Bronchial epithelial cell (primary cell): Measurements from ENCODE around the gene PTPN7. TPM values are rescaled to one million over a fixed set of nuclear protein-coding genes. Genes with fewer than 3 reads are reported as not detected.

Source experiments
- DNase-seq: peaks from one replicate; pipeline ENCODE4 v3.0.0-alpha.2; 2010; ENCODE audit warnings: low read depth
- FAIRE-seq: peaks from 2 replicates; lab custom pipeline; 2011; peaks lifted over from hg19 to GRCh38; lab: Jason Lieb, UNC
- H3K27me3 ChIP-seq: 2 replicates; pipeline ENCODE4 v1.5.1; 2011; ENCODE audit warnings: low read length; ENCODE audit not compliant: control insufficient read depth, insufficient read depth
- H3K36me3 ChIP-seq: 2 replicates; pipeline ENCODE4 v1.5.1; 2011; ENCODE audit warnings: low read length; ENCODE audit not compliant: control insufficient read depth, insufficient read depth
- H3K4me3 ChIP-seq: 2 replicates; pipeline ENCODE4 v1.5.1; 2011; ENCODE audit warnings: mild to moderate bottlenecking, low read depth, low read length, control low read depth
- CTCF ChIP-seq: IDR thresholded peaks from 2 replicates; pipeline ENCODE4 v1.5.1; 2011; ENCODE audit warnings: mild to moderate bottlenecking, moderate library complexity, low read length, control low read depth, inconsistent platforms; ENCODE audit not compliant: insufficient read depth, severe bottlenecking
- total RNA-seq: library from RNA; depleted of rRNA; stranded (reverse); fragments of >200 nt; gene quantifications from 2 replicates; pipeline ENCODE4 v1.2.1, GENCODE V29; 2014

PTPN7 gene
- total RNA-seq, 1 donor from 2014 or later = not detected

GRCh38 chr1:202124142-202124541 lies 36.3 kb downstream of the PTPN7 start:
- no peak overlapping the region for H3K4me3 ChIP-seq
- no peak for FAIRE-seq
- TF ChIP-seq CTCF = no peak

GRCh38 chr1:202123336-202123813 lies 37.0 kb downstream of the PTPN7 start:
- TF ChIP-seq CTCF = no peak
- DNase-seq (no peak), FAIRE-seq (no peak)
- H3K36me3 ChIP-seq = no peaks in the 10 kb centered on the region
- no peak overlapping the region for H3K4me3 ChIP-seq
- H3K27me3 ChIP-seq = peaks cover 7% of the 10 kb centered on the region

More at GRCh38 chr1:202124142-202124541, 36.3 kb downstream of the PTPN7 start:
- peaks cover 7% of the 10 kb centered on the region for H3K27me3 ChIP-seq
- DNase-seq = no peak
- no peaks in the 10 kb centered on the region for H3K36me3 ChIP-seq

GRCh38 chr1:202122639-202123335 lies 37.6 kb downstream of the PTPN7 start, which contains the start of gene GPR37L1:
GPR37L1 (plus strand) TSS chr1:202122917; CDS start chr1:202122964, 47 bp downstream.
- DNase-seq (no peak), FAIRE-seq (no peak)
- Histone ChIP-seq H3K36me3 (no peaks in the 10 kb centered on the region), H3K27me3 (peaks cover 7% of the 10 kb centered on the region), H3K4me3 (no peak within 1 kb of the TSS)
- no peak for TF ChIP-seq CTCF

- FAIRE-seq (no peak), DNase-seq (no peak)
- Histone ChIP-seq H3K36me3 (no peaks in the 10 kb centered on the region), H3K4me3 (no peak overlapping the region), H3K27me3 (peaks cover 7% of the 10 kb centered on the region)
- TF ChIP-seq CTCF = no peak
Measured at GRCh38 chr1:202121006-202121405, 39.4 kb downstream of the PTPN7 start.

GRCh38 chr1:202117898-202118371 lies 42.5 kb downstream of the PTPN7 start:
- Histone ChIP-seq H3K4me3 (no peak overlapping the region), H3K27me3 (no peaks in the 10 kb centered on the region), H3K36me3 (no peaks in the 10 kb centered on the region)
- no peak for FAIRE-seq
- no peak for DNase-seq
- TF ChIP-seq CTCF = no peak
